Measurements from ENCODE around the gene PARN.

GRCh38 chr16:14611660-14612059 is 18.4 kb downstream of the PARN start:
- no peak for TF ChIP-seq TAF1 (IDR thresholded peaks at IDR 0.05; ENCODE audit: borderline replicate concordance, low read depth, low read length)
- TF ChIP-seq POLR2A (IDR thresholded peaks at IDR 0.05; ENCODE audit: low read depth, low read length): no peak
- TF ChIP-seq POLR2AphosphoS5 (IDR thresholded peaks at IDR 0.05; ENCODE audit: low read depth, low read length): no peak
